K562 (cell line): Measurements from ENCODE around the gene PHLDB1. TPM values are rescaled to one million over a fixed set of nuclear protein-coding genes. Genes with fewer than 3 reads are reported as not detected.

Experiments
- CCNT2 ChIP-seq: IDR thresholded peaks from 2 replicates; pipeline ENCODE4 v1.6.1; 2011; ENCODE audit warnings: borderline replicate concordance, low read depth, mild to moderate bottlenecking, moderate library complexity, mixed read lengths, low read length; ENCODE audit not compliant: insufficient read length; ENCODE audit errors: extremely low read depth
- CREB1 ChIP-seq, 2 experiments: sonication (generic) in 1 of 2; formaldehyde crosslinking in 1 of 2; IDR thresholded peaks; 2 replicates each; pipeline versions ENCODE4 v1.6.1 to v1.8.0; 2012 to 2022; ENCODE audit warnings: inconsistent platforms in 1 of 2, mild to moderate bottlenecking in 1 of 2, missing genetic modification reagents in 1 of 2, moderate library complexity in 1 of 2
- CTCF ChIP-seq, 3 experiments: IDR thresholded peaks in 2 of 3; conservative IDR thresholded peaks in 1 of 3; 2 replicates each; pipeline ENCODE4 v1.5.1; 2011 to 2012; ENCODE audit warnings: low read length in 3 of 3, mild to moderate bottlenecking in 3 of 3, control low read depth in 2 of 3, improper control_type of control experiment in 1 of 3, inconsistent platforms in 1 of 3, low read depth in 1 of 3, mixed read lengths in 1 of 3, moderate library complexity in 1 of 3; ENCODE audit not compliant: insufficient read depth in 2 of 3
- CXXC5 ChIP-seq: fragments of 250-450 bp; sonication (Bioruptor Pico); IDR thresholded peaks from 2 replicates; pipeline ENCODE4 v1.8.0; 2022; ENCODE audit warnings: inconsistent platforms, mild to moderate bottlenecking, moderate library complexity
- DEAF1 ChIP-seq: fragments of 450-650 bp; formaldehyde crosslinking; IDR thresholded peaks from 2 replicates; pipeline ENCODE4 v1.4.0; 2020; ENCODE audit warnings: mild to moderate bottlenecking, moderate library complexity
- EHMT2 ChIP-seq: fragments of 450-650 bp; IDR thresholded peaks from 2 replicates; pipeline ENCODE4 v1.6.1; 2018; ENCODE audit warnings: antibody characterized with exemption
- NCOA1 ChIP-seq: fragments of 450-650 bp; IDR thresholded peaks from 2 replicates; pipeline ENCODE4 v1.6.1; 2016; ENCODE audit warnings: low read depth
- SAFB ChIP-seq: fragments of 200-400 bp; formaldehyde crosslinking; IDR thresholded peaks from 2 replicates; pipeline ENCODE4 v1.6.1; 2017; ENCODE audit warnings: low read depth, low read length, borderline replicate concordance
- SMAD4 ChIP-seq: fragments of 250-450 bp; sonication (Bioruptor Pico); conservative IDR thresholded peaks from 2 replicates; pipeline ENCODE4 v1.8.0; 2021; ENCODE audit warnings: inconsistent platforms, mild to moderate bottlenecking, moderate library complexity
- SUPT5H ChIP-seq: fragments of 450-650 bp; IDR thresholded peaks from 2 replicates; pipeline ENCODE4 v1.6.1; 2016
- TAF9B ChIP-seq: fragments of 450-650 bp; IDR thresholded peaks from 2 replicates; pipeline ENCODE4 v1.6.1; 2018; ENCODE audit warnings: mild to moderate bottlenecking; ENCODE audit not compliant: partially characterized antibody
- TEAD4 ChIP-seq, 2 experiments: sonication (generic) in 1 of 2; formaldehyde crosslinking in 1 of 2; IDR thresholded peaks; 2 replicates each; pipeline versions ENCODE4 v1.6.1 to v1.8.0; 2012 to 2022; ENCODE audit warnings: borderline replicate concordance in 1 of 2, inconsistent platforms in 1 of 2, low read length in 1 of 2, mild to moderate bottlenecking in 1 of 2, missing genetic modification reagents in 1 of 2
- ZNF121 ChIP-seq: sonication (generic); formaldehyde crosslinking; conservative IDR thresholded peaks from 2 replicates; pipeline ENCODE4 v1.8.0; 2022; ENCODE audit warnings: missing genetic modification reagents
- ZNF407 ChIP-seq: fragments of 450-650 bp; IDR thresholded peaks from 2 replicates; pipeline ENCODE4 v1.6.1; 2016; ENCODE audit warnings: low read depth
- ZNF766 ChIP-seq: fragments of 200-800 bp; sonication (Bioruptor generic); conservative IDR thresholded peaks from 2 replicates; pipeline ENCODE4 v1.6.1; 2016; ENCODE audit warnings: missing genetic modification characterization, missing compliant biosample characterization
- polyA plus RNA-seq, 8 experiments: library from polyadenylated mRNA; depleted of rRNA in 4 of 8; stranded (reverse) in 5 of 8; unstranded in 3 of 8; fragments of >200 nt; fragmentation: Nextera tagmentation in 2 of 8; fragmentation: Illumina TruSeq in 1 of 8; extraction: Ambion mirVana in 2 of 8; extraction: Trizol in 1 of 8; gene quantifications; 2 replicates each; pipeline versions ENCODE4 v1.2.1 to v1.2.3, GENCODE V29; 2011 to 2014; ENCODE audit warnings: inconsistent platforms in 1 of 8, missing spikeins in 1 of 8
- total RNA-seq, 7 experiments: library from RNA; depleted of rRNA in 6 of 7; stranded (reverse); fragments of >200 nt in 6 of 7; fragmentation: Illumina TruSeq in 2 of 7; extraction: Trizol in 2 of 7; gene quantifications; 2 replicates each; pipeline versions ENCODE4 v1.2.1 to v1.2.3, GENCODE V29; 2011 to 2021; ENCODE audit warnings: low replicate concordance in 1 of 7

PHLDB1 gene
- total and polyA plus RNA-seq, 9 of the 15 experiments (the other 6 are each of a cell fraction or from before 2014, with no cell fraction given), result 2.0 to 28.7 (median 16.2) TPM

GRCh38 chr11:118610773-118611432, 3.5 kb downstream of the PHLDB1 start (continued):
- TF ChIP-seq CTCF (IDR thresholded peaks at IDR 0.05 in 2 of 3, conservative IDR thresholded peaks at IDR 0.05 in 1 of 3; ENCODE audit: insufficient read depth in 2 of 3, low read depth in 1 of 3, low read length in 3 of 3), result peak; percentile 88 to 97 (median 92)
- TF ChIP-seq SMAD4 (CRISPR knock-in tag), result peak; percentile 56; the same call in 1 of the 2 replicates
- peak; percentile 94 for TF ChIP-seq CCNT2
- no peak for TF ChIP-seq TAF9B
- TF ChIP-seq ZNF407, result peak; percentile 14; the same call in 1 of the 2 replicates
- TF ChIP-seq CREB1 (IDR thresholded peaks at IDR 0.05), result no peak
- TF ChIP-seq CREB1 (CRISPR knock-in tag; IDR thresholded peaks at IDR 0.05), result peak; percentile 55; the same call in 1 of the 2 replicates
- TF ChIP-seq DEAF1 (CRISPR knock-in tag), result peak; percentile 60
- no peak for TF ChIP-seq SUPT5H
- peak; percentile 73; the same call in 1 of the 2 replicates for TF ChIP-seq NCOA1
- TF ChIP-seq CXXC5 (CRISPR knock-in tag), result peak; percentile 81
- TF ChIP-seq SAFB, result 0 out of 2 replicates have a peak, but pooled peaks have one; percentile 20
- 0 out of 2 replicates have a peak, but pooled peaks have one; percentile 31 for TF ChIP-seq ZNF766 (CRISPR knock-in tag)
- TF ChIP-seq TEAD4 (IDR thresholded peaks at IDR 0.05; ENCODE audit: low read length), result peak; percentile 54; the same call in 1 of the 2 replicates
- no peak for TF ChIP-seq TEAD4 (CRISPR knock-in tag; IDR thresholded peaks at IDR 0.05; ENCODE audit: borderline replicate concordance)
- TF ChIP-seq EHMT2, result 0 out of 2 replicates have a peak, but pooled peaks have one; percentile 47
- peak; percentile 16; the same call in 1 of the 2 replicates for TF ChIP-seq ZNF121 (CRISPR knock-in tag)
